Stimulated activated naive CD8-positive, alpha-beta T cell treated with anti-CD3 and anti-CD28 coated beads, Interleukin-15, Interleukin-2, amounts not matched to agents 100 ng/mL and 50 ng/mL, for 24 hours (primary cell): ENCODE results near the gene PRAMEF8.
"Not testable (repeated sequence)": the region's sequence is repeated elsewhere in the genome, so short reads cannot be mapped to it uniquely, and the experiment has no call there.

ENCODE experiments used
- H3K27ac Mint-ChIP-seq: one replicate; pipeline ENCODE4 v1.8.0; 2021; ENCODE audit warnings: mild to moderate bottlenecking, mixed read lengths
- H3K27me3 Mint-ChIP-seq: one replicate; pipeline ENCODE4 v1.8.0; 2021; ENCODE audit warnings: mixed read lengths
- H3K36me3 Mint-ChIP-seq: one replicate; pipeline ENCODE4 v1.8.0; 2021; ENCODE audit warnings: low read depth, mixed read lengths
- H3K4me1 Mint-ChIP-seq: one replicate; pipeline ENCODE4 v1.8.0; 2021; ENCODE audit warnings: low read depth, mixed read lengths
- H3K4me3 Mint-ChIP-seq: one replicate; pipeline ENCODE4 v1.8.0; 2021; ENCODE audit warnings: mild to moderate bottlenecking, mixed read lengths
- H3K9me3 Mint-ChIP-seq: one replicate; pipeline ENCODE4 v1.8.0; 2021; ENCODE audit warnings: mixed read lengths

The PRAMEF8 gene

DNA sequence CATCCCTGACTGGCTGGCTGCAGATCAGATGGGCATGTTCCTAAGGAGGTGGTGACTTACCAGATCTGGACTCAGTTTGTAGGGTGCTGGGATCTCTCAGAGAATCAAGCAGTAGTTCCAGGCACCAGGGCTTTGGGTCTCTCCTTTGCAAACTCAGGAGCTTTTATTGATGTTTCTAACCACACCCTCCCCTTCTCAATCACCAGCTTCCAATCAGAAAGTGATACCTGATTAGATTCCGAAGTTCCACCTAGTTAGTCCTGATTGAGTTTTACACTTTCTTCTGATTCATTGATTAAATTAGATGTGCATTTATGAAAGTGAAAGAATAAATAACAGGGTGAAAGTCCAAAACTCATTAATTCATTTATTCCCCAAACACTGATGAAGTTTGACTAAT is at the start of gene PRAMEF8:
PRAMEF8 (minus strand) TSS at position 101 of the 400 bp plus-strand sequence. CDS start 1,046 bp downstream, outside the sequence.
- H3K27ac Mint-ChIP-seq, H3K27me3 Mint-ChIP-seq, H3K4me3 Mint-ChIP-seq, H3K9me3 Mint-ChIP-seq, H3K4me1 Mint-ChIP-seq, H3K36me3 Mint-ChIP-seq: not testable (repeated sequence)

DNA sequence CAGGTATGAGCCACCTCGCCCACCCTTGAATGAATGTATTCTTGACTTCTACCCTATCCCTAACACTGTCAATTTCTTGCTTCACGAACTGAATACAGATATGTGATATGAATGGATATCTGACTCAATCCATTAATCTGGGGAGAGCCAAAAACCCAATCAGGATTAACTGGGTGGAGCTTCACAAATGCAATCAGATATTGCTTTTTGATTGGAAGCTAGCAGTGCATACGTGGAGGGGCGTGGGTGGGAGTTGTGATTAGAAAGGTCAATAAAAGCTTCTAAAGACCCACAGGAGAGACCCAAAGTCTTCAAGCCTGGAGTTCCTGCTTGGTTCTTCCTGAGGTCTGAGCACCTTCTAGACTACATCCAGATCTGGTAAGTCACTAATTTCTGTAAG is 30.3 kb upstream of the PRAMEF8 start, which contains the start of gene PRAMEF15:
PRAMEF15 (plus strand) TSS at position 301 of the 400 bp plus-strand sequence. CDS start 2,827 bp downstream, outside the sequence.
- H3K4me1 Mint-ChIP-seq, H3K4me3 Mint-ChIP-seq, H3K27ac Mint-ChIP-seq, H3K9me3 Mint-ChIP-seq, H3K36me3 Mint-ChIP-seq, H3K27me3 Mint-ChIP-seq: not testable (repeated sequence)

GRCh38 chr1:13303239-13303638 is 18.3 kb upstream of the PRAMEF8 start, which contains the start of gene PRAMEF33:
PRAMEF33 (plus strand) TSS chr1:13303539; CDS start chr1:13305955, 2,416 bp downstream.
- not testable (repeated sequence) for H3K4me1 Mint-ChIP-seq, H3K27me3 Mint-ChIP-seq, H3K9me3 Mint-ChIP-seq, H3K36me3 Mint-ChIP-seq, H3K27ac Mint-ChIP-seq, H3K4me3 Mint-ChIP-seq

GRCh38 chr1:13302197-13302596 is 17.3 kb upstream of the PRAMEF8 start:
- not testable (repeated sequence) for H3K9me3 Mint-ChIP-seq, H3K27me3 Mint-ChIP-seq, H3K4me1 Mint-ChIP-seq, H3K27ac Mint-ChIP-seq, H3K4me3 Mint-ChIP-seq, H3K36me3 Mint-ChIP-seq

DNA sequence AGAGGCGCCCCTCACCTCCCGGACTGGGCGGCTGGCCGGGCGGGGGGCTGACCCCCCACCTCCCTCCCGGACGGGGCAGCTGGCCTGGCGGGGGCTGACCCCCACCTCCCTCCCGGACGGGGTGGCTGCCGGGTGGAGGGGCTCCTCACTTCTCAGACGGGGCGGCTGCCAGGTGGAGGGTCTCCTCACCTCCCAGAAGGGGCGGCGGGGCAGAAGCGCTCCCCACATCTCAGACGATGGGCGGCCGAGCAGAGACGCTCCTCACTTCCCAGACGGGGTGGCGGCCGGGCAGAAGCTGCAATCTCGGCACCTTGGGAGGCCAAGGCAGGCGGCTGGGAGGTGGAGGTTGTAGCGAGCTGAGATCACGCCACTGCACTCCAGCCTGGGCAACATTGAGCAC is 13.8 kb upstream of the PRAMEF8 start:
- not testable (repeated sequence) for H3K36me3 Mint-ChIP-seq, H3K27me3 Mint-ChIP-seq, H3K4me1 Mint-ChIP-seq, H3K4me3 Mint-ChIP-seq, H3K9me3 Mint-ChIP-seq, H3K27ac Mint-ChIP-seq

DNA sequence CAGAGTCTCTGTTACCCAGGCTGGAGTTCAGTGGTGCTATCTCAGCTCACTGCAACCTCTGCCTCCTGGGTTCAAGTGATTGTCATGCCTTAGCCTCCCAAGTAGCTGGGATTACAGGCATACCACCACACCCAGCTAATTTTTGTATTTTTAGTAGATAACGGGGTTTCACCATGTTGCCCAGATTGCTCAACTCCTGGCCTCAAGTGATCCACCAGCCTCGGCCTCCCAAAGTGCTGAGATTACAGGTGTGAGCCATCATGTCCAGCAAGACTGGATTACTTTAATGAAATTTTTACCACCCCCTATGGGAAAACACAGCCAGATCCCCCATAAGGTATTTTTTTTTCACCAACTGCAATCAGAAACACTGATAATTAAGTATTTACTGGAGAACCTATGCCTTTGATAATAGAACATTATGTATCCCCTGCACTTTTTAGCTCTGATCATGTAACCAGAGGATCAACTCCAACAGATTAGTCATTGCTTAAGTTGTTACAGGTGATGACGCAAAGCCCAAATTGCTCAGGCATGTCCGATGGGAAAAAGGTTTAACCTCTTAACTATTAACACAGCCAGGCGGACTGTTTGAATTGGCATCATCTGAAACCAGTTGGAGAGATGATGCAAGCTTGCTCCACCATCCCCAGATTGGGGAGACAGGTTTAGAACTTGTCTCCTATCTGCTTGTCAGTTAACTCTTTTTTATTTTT is 12.4 kb upstream of the PRAMEF8 start:
- not testable (repeated sequence) for H3K4me3 Mint-ChIP-seq, H3K4me1 Mint-ChIP-seq, H3K36me3 Mint-ChIP-seq, H3K27me3 Mint-ChIP-seq, H3K9me3 Mint-ChIP-seq, H3K27ac Mint-ChIP-seq

DNA sequence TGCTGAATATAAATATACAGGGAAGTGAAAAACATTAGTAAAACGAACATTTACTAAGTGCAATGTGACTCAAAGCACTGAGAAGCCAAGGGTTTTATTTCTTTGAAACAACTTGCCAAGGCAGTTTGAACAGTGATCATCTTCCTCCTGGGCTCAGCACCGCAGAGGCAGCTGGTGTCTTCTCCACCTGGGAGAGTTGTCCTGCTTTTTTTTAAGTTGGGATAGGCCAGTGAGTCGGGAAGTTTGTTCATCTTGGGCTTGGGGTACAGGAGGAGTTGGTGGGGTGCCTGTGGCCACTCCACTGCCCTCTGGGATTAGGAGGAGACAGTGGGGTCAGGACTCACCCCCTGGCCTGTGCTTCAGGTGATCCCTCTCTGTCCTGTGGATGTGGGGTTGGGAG is 4.1 kb upstream of the PRAMEF8 start:
- not testable (repeated sequence) for H3K27ac Mint-ChIP-seq, H3K36me3 Mint-ChIP-seq, H3K4me3 Mint-ChIP-seq, H3K4me1 Mint-ChIP-seq, H3K9me3 Mint-ChIP-seq, H3K27me3 Mint-ChIP-seq

DNA sequence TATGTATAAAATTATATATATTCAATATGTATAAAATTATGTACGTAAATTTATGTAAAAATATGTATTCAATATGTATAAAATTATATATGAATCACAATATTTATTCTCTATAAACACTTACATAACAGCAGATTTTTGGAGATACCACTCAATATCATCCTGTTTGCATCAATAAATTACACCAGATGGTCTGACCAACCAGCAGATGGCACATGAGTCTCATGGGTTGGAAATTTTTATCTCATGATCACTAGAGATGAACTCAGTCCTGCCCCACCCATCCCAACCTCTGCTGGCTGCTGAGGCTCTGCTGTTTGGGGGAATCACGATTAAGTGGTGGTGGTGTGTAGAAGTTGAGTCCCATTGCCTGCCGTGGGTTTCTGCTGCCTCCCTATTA is 5.3 kb downstream of the PRAMEF8 start:
- not testable (repeated sequence) for H3K4me3 Mint-ChIP-seq, H3K36me3 Mint-ChIP-seq, H3K27ac Mint-ChIP-seq, H3K27me3 Mint-ChIP-seq, H3K9me3 Mint-ChIP-seq, H3K4me1 Mint-ChIP-seq

DNA sequence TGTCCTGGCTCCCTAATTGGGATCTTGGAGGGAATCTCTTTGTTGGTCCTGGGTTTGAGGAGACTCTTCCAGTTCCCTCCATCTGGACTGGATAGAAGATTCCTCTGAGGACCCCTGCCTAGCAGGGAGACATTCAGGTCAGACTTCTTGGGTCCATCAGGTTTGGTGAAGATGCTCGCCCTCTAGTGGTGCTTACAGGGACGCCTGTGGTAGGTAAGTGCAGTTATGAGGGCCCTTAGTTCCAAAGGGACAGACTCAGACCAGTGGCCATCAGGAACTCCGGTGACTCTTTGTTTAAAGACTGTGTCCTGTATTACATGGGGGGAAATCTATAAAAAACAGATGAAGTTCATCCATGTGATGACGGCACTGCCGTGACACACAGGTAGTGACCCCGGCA is 7.9 kb downstream of the PRAMEF8 start:
- not testable (repeated sequence) for H3K36me3 Mint-ChIP-seq, H3K27me3 Mint-ChIP-seq, H3K9me3 Mint-ChIP-seq, H3K27ac Mint-ChIP-seq, H3K4me3 Mint-ChIP-seq, H3K4me1 Mint-ChIP-seq

GRCh38 chr1:13265124-13265523 is 19.8 kb downstream of the PRAMEF8 start:
- not testable (repeated sequence) for H3K36me3 Mint-ChIP-seq, H3K27ac Mint-ChIP-seq, H3K4me3 Mint-ChIP-seq, H3K4me1 Mint-ChIP-seq, H3K9me3 Mint-ChIP-seq, H3K27me3 Mint-ChIP-seq

- not testable (repeated sequence) for H3K36me3 Mint-ChIP-seq, H3K27me3 Mint-ChIP-seq, H3K27ac Mint-ChIP-seq, H3K9me3 Mint-ChIP-seq, H3K4me3 Mint-ChIP-seq, H3K4me1 Mint-ChIP-seq
Measured at GRCh38 chr1:13253898-13254297, 31.0 kb downstream of the PRAMEF8 start, which contains the start of gene PRAMEF5. PRAMEF5 (plus strand) TSS chr1:13254198; CDS start chr1:13259269, 5,071 bp downstream.

DNA sequence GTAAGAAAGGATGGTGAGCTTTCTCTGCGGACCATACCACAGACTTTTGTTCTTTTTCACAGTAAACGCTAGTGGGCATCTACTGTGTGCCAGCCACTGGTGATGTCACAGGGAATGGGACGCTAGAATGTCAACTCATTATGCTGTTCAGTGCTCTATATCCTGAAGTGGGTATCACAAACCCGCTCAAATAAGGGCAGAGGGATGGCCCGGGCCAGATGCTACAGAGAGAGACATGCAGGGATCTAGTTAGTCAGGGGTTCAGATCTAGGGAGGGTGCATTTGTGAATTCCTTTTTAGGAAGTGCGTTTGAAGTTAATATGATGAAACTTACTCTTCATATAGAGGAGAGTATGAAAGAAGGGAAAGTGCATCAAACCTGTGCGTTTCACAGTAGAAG is 37.8 kb downstream of the PRAMEF8 start:
- H3K36me3 Mint-ChIP-seq, H3K4me1 Mint-ChIP-seq, H3K27ac Mint-ChIP-seq, H3K4me3 Mint-ChIP-seq, H3K27me3 Mint-ChIP-seq, H3K9me3 Mint-ChIP-seq: not testable (repeated sequence)

DNA sequence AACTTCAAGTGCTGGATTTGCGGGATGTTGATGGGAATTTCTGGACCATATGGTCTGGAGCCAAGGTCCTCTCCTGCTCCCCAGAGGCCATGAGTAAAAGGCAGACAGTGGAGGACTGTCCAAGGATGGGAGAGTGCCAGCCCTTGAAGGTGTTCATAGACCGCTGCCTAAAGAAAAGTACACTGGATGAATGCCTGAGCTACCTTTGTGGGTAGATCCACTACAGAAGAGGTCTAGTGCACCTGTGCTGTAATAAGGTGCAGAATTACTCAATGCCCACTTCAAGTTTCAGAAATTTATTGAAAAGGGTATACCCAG is 38.4 kb downstream of the PRAMEF8 start:
- H3K27ac Mint-ChIP-seq, H3K9me3 Mint-ChIP-seq, H3K4me3 Mint-ChIP-seq, H3K27me3 Mint-ChIP-seq, H3K4me1 Mint-ChIP-seq, H3K36me3 Mint-ChIP-seq: not testable (repeated sequence)

GRCh38 chr1:13245841-13246553 is 38.9 kb downstream of the PRAMEF8 start:
- not testable (repeated sequence) for H3K4me1 Mint-ChIP-seq, H3K9me3 Mint-ChIP-seq, H3K27ac Mint-ChIP-seq, H3K4me3 Mint-ChIP-seq, H3K27me3 Mint-ChIP-seq, H3K36me3 Mint-ChIP-seq

- not testable (repeated sequence) for H3K27ac Mint-ChIP-seq
Measured at GRCh38 chr1:13243536-13244263, 41.2 kb downstream of the PRAMEF8 start.

More at GRCh38 chr1:13243536-13244263, 41.2 kb downstream of the PRAMEF8 start:
- H3K27me3 Mint-ChIP-seq, H3K4me1 Mint-ChIP-seq, H3K9me3 Mint-ChIP-seq, H3K36me3 Mint-ChIP-seq, H3K4me3 Mint-ChIP-seq: not testable (repeated sequence)
